NCI-H748 (cell line): Measurements from ENCODE around the gene MED13.
"Not testable (repeated sequence)": the region's sequence is repeated elsewhere in the genome, so short reads cannot be mapped to it uniquely, and the experiment has no call there.

Experiments
- DNase-seq: peaks from one replicate; lab custom pipeline; 2025; ENCODE audit not compliant: unreplicated experiment; lab: John Stamatoyannopoulos, UW

Gene MED13

DNA sequence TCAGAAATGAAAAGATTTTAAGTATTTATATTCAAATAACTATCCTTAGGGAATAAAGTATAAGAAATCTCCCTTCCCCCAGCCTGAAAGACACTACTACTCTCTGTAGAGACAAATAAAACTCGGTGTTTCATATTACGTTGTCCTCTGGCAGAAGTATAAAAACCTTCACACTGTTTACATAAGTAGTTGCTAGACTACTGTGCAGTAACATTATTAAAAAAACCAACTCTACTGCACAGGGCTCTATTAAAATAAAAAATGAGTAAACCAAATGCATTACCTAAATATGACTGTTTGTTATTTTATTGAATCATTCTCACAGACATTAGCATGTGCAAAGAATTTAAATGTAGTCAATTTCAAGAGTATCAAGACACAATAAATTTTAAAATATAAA, 67.4 kb downstream of the MED13 start:
- DNase-seq, result no peak

DNA sequence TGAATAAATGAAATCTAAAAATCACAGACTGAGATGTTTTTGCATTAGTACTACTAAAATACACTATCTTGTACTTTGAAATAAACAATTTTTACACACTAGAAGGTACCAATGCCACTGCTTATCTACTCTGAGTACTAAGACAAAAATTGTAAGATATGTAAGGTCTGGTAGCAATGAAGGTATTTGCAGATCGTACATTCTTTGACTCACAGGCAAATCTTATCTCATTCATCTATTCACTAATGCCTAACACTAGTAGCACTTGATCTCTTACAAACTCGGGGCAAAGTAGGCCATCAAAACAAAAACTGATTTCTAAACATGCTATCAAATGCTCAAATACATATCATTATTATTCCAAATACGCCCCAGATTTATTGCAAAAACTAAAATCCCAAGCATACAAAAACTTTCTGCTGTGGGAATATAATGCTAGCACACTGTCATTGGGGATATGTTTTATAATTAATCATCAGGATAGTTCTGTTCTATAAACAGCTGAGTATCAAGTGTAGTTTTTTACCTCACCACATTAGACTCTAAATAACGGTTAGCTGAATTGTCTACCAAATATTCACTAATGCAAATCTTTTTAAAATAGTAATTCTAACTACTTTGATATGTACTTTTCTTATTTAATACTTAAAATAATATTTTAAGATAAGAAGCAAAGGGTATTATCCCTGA, 68.0 kb downstream of the MED13 start:
- DNase-seq, result no peak

DNA sequence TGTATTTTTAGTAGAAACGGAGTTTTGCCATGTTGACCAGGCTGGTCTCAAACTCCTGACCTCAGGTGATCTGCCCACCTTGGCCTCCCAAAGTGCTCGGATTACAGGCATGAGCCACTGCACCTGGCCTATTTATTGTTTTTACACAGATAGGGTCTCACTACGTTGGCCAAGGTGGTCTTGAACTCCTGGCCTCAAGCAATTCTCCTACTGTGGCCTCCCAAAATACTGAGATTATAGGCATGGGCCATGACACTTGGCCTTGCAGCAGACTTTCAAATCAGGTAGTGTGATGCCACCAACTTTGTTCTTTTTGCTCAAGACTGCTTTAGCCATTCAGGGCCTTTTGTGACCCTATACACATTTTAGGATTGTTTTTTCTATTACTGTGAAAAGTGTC, 75.6 kb downstream of the MED13 start:
- no peak for DNase-seq

DNA sequence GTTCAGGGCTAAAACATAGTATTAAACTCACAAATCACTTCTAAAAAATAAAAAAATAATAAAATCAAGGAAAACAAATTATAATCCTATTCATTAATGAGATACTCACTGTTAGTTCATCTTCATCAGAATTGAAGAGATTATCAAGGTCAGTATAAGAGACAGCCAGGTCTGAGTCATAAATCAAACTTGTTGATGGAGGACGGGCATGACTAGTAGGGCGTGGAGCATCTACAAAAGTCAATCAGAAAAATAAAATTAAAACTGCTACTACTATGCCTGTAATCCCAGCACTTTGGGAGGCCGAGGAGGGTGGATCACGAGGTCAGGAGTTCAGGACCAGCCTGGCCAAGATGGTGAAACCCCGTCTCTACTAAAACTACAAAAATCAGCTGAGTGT, 78.2 kb downstream of the MED13 start:
- DNase-seq, result no peak

DNA sequence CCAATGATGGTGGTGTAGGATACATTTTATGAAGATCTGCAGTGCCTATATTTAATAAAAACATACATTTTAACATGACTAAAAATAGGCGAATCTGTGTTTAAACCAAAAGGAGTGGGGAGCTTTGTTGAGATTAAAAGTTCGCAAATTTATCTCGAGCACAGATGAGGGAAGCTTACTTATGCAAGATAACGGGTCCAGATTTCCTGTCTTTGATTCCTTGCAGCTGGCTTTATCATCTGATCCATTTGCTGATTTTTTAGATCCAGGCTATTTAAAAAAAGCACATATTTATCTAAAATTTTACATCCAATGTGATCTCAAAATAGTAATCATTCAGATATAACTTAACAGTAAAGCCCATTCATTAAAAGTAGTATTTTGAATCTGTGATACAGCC, 80.3 kb downstream of the MED13 start:
- DNase-seq, result no peak

DNA sequence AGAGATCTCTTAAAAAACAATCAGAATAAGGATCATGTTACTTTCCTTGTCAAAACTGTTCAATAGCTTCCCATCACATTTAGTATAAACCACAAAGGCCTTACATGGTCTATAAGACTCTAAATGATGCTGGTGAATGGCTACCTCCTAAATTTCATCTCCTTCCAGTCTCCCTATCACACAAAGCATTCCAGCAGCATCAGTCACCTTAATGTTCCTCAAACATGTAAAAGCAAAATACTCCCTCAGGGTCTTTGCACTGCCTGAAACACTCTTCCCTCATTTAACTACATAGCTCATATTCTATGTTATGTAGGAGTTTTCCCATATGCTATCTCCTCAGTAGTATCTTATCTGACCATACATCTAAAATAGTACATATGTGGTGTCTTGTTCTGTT, 83.8 kb downstream of the MED13 start:
- DNase-seq, result no peak

DNA sequence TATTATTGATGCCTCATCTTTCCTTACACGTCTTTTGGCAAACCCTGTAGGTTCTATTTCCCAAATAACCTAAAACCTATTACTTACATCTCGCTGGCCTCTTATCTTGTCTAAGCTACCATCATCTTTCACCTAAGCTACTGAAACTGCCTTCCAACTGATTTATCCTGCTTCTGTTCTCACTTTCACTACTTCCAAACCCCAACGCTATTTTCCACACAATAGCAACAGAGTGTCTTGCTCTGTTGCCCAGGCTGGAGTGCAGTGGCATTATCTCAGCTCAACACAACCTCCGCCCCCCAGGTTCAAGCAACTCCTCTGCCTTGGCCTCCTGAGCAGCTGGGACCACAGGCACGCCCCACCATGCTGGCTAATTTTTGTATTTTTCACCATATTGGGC, 84.5 kb downstream of the MED13 start:
- no peak for DNase-seq

DNA sequence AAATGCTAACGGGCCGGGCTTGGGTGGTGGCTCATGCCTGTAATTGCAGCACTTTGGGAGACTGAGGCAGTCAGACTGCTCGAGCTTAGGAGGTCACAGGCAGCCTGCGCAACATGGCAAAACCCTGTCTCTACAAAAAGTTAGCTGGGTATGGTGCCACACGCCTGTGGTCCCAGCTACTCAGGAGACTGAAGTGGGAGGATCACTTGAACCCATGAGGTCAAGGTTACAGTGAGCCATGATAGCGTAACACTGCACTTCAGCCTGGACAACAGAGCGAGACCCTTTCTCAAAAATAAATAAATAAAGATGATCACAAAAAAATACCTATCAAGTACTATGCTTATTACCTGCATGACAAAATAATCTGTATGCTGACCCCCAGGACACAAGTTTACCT, 91.0 kb downstream of the MED13 start:
- DNase-seq, result no peak

DNA sequence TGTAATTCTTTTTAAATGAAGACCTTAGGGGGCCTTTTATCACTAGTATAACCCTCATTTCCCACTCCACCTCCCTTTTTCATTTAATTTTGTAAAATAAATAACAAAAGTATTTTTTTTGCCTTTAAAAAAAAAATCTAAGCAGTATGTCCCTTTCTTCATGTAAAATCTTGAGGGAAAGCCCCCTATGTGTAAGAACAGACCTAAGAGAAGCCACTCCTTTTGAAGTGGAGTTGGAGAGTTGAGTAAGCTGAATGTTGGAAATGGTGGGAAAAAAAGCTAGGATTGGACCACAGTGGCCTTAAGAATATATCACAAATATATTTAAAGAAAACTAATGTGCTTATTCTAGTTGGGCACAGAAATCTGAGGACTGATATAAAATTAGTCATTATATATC, 92.8 kb downstream of the MED13 start:
- no peak for DNase-seq

DNA sequence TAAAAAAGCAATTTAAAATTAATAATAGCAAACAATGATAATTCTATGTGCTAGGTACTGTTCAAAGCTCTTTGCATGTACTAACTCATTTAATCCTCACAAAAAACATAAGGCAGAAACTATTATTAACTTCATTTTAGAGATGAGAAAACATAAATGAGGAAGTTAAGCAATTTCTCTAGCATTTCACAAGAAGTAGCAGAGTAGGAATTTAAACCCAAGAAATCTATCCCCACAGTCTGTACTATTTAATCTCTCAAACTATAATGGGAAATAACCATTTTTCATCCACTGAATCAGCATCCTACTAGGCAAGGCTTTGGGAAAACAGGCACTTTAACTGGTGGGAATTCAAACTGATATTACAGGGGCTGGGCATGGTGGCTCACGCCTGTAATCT, 95.0 kb downstream of the MED13 start:
- no peak for DNase-seq

DNA sequence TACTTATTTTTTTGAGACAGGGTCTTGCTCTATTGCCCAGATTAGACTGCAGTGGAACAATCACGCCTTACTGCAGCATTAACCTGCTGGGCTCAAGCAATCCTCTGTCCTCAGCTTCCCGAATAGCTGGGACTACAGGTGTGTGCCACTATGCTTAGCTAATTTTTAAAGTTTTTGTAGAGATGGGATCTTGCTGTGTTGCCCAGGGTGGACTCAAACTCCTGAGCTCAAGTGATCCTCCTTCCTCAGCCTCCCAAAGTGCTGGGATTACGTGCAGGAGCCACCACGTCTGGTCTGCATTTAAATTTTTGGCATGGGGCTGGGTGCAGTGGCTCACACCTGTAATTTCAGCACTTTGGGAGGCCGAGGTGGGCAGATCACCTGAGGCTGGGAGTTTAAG, 96.3 kb downstream of the MED13 start:
- no peak for DNase-seq

DNA sequence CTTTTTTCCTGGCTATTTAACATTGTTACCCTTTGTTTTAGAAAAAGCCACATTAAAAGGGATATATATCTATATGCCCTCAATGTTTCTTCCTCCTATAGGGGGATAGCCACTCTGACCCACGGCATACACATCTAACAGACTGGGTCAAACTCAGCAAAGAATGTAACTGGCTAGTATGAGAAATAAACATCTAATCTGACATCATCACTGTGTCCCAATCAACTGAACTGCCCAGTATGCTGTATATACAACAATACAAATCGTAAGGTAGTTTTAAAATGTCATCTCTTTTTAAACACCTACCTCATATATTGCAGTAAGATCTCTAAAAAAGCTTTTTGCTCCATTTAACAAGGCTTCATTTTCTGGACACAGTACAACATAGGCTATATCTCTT, 97.3 kb downstream of the MED13 start:
- no peak for DNase-seq

DNA sequence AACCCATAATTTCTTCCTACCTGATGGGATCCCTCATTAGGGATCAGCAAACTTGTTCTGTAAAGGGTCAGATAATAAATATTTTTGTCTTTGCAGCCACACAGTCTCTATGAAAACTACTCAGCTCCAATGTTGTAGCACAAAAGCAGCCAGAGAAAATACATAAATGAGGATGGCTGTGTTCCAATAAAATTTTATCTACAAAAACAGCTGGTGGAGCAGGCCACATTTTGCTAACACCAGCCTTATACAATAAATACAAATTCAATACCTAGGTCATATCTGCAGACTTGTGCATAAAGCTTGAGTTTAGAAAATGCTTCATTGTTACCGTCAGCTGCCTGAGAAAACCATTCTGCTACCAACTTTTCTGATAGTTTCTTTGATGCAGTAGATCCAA, 98.9 kb downstream of the MED13 start:
- DNase-seq, result no peak

DNA sequence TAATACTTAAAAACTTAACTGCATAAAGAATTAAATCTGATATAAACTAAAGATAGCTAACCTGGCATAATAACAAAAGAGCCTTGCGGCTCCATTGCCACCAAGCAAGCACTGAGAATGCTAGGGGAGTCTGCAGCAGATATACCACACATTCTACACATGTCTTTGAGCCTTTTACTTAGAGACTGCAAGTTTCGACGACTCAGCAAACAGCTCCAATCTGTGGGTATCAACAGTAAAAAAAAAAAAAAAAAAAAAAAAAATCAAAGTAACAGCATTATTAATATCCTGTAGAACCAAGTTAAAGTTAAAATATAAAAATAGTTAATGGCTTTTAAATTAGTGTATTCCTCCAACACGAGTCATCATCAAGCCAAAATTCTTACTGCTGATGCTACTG, 109.5 kb downstream of the MED13 start:
- DNase-seq, result no peak

DNA sequence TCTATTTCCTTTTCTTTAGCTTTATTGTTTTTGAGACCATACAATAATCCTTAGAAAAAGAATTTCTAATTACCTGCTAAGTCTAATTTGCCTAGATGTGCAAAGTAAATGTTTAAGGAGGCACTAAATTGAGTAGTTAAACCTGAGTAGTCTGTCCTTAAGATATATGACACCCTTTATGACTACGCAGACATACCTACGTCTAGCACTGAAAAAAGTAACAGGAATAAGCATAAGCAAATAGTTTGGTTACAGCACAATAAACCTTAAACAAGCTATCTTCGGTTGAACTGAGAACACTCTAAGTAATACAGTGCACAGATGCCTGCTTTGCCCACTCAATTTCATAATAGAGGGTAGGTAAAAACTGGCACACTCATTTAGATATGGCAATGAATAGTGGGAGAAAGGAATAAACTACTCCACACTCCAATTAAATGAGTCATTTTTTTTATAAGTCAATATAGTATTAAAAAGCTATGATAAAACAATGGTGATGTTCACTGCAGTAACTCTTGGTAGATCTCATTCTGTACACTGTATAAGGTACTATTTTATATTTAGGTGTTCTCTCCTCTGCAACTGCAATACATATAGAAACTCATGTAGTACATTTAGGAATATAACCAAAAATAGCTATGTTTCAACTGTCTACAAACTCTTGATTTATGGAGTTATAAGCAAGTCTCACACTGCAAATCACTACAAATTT, 117.6 kb downstream of the MED13 start:
- DNase-seq, result no peak

DNA sequence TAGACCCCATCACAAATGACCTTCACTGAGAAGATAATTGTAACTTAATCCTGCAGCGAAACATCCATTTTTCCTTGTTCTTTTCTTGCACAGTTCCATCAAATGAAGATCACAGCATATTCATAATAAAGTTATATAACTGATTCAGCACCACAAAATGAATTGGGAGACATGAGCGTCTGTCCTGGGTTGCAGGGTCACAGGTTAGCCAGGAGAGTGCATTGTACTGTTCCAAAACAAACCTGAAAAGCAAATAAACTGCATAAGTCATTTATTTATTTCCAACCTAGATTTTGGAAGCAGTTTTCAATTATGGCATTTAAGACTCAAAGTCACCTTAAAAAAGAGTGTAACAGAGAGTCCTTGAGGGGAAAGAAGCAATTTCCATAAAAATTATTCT, 118.7 kb downstream of the MED13 start:
- no peak for DNase-seq

DNA sequence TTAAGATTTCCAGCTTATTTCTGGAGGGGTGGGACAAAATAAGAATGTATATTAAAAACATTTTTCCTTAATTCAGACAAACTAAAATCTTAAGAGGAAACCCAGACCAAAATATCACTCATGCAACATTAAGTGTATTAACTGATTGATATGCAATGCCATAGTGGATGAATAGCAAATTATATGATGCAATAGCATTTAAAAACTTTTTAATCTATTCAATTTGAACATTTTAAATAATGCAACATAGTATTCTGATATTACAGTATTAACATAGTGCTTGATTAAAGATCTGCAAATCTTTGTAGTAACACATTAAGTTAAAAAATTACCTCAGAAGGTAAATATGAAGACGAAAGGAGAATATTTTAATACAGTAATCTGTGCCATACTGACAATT, 122.0 kb downstream of the MED13 start:
- no peak for DNase-seq

DNA sequence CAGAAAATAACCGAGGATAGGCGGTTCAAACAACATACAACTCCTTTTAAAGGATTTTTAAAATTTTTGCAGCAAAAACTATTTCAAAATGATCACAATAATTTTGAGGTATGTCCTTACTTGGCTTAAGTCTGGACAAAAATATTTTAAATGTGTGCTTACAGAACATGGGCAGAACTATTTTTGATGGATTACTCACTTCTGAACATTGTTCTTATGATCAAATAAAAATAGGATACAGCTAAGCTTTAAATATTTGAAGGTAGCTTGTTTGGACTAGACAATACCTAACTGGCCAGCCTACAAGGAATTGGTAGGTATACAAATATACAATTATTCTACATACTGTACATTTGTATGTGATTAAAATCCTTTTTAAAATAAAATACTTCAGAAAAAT, 123.0 kb downstream of the MED13 start:
- DNase-seq, result no peak

DNA sequence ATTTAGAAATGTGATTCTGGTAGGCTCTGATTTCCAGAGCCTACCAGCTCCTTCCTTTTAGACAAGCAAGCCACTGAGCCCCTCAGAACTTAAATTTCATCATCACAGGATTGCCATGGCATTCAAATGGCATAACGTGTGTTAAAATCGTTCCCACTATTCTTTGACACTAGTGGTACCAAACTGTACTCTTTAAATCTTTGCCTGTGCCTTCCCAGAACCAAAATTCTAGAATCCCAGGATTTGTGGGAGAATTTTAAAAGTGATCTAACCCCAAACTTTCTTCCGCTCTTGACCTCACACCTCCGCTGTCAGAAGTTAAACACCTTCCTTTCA, 137.0 kb downstream of the MED13 start:
- DNase-seq, result no peak

DNA sequence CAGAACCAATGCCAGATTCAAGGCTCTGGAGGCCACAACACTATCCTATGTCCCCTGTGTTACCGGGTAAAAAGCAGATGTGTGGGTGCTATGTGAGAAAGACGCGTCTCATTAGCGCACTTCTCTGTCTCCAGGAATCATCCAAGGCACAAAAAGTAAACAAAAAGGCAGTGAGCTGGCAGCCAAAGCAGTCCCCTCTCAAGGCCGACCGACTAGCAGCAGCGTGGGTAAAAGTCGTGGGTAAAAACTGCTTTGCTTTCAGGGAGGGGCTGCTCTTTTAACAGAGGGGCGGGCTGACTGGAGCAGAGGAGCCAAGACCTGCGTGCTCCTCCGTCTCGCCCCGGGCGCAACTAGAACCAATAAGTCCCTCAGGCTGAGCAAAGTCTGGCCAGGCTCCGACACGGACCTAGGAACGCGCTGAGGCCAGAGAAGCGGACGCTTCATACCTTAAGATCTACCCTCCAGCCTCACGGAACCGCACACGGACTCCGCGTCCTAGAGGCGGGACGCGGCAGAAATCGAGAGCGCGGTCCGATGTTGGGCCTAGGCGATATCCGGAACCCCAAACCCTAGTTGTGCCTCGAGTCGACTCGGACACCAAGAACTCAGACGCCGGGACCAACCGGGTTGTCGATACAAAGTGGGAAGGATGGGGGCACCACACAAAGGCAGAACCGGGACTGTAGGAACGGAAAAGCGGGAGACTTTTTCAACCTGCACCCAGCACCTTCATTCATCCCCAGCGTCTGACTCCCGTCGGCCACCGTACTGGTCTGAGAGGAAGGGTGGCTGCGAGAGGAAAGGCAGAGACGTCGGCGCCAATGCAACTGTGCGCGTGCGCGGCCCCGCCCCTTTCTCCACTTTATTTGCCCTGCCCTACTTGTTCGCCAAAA, 137.6 kb downstream of the MED13 start, which contains the start of gene INTS2:
Gene INTS2 (minus strand): TSS at position 775 of the 893 bp plus-strand sequence. CDS start 1,338 bp downstream, outside the sequence.
- peak; percentile 95 for DNase-seq

DNA sequence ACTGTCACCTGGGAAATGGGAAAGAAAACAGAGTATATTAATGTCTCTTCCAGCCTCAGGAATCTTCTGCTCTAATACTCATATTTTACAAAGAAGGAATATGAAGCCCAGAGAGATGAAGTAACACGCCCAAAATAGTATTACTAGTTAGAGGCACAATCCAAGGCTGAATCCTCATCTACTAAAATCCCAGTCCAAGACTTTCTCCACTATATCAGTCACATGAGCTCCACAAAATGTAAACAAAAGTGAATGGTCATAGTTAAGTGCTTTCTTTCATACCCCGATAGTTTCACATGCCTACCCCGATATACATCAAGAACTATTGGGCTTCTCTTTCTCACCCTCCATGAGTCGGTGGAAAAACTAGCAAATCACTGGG, 138.3 kb downstream of the MED13 start:
- no peak for DNase-seq

DNA sequence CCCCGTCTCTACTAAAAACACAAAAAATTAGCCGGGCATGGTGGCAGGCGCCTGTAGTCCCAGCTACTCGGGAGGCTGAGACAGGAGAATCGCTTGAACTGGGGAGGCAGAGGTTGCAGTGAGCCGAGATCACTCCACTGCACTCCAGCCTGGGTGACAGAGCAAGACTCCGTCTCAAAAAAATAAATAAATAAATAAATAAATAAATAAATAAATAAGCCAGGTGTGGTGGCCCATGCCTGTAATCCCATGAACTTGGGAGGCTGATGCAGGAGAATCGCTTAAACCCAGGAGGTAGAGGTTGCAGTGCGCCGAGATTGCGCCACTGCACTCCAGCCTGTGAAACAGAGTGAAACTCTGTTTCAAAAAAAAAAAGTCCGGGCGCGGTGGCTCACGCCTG, 149.9 kb downstream of the MED13 start:
- DNase-seq, result not testable (repeated sequence)
